ENCODE results near the gene BGN. TPM values are rescaled to one million over a fixed set of nuclear protein-coding genes. Genes with fewer than 3 reads are reported as not detected.

The BGN gene
- total RNA-seq, 1 donor from 2014 or later, result 12.1 TPM

Other genes starting within 250 kb of the BGN start
- not detected in 2 replicates for gene PNMA6F, start 173.2 kb upstream of the BGN start, total RNA-seq
- gene ZNF275, start 160.8 kb upstream of the BGN start, total RNA-seq, result 3.5 and 5.7 TPM in 2 replicates
- gene PNMA6E, start 93.6 kb upstream of the BGN start, total RNA-seq, result not detected in 2 replicates
- gene ZFP92, start 83.5 kb upstream of the BGN start, total RNA-seq, result 0.39 and 0.89 TPM in 2 replicates
- gene TREX2, start 48.9 kb upstream of the BGN start, total RNA-seq, result 2.3 and 7.6 TPM in 2 replicates
- 11.6 and 13.9 TPM in 2 replicates for gene HAUS7, start 24.4 kb upstream of the BGN start, total RNA-seq
- gene ATP2B3, start 22.7 kb downstream of the BGN start, total RNA-seq, result not detected in 2 replicates
- gene CCNQ, start 104.2 kb downstream of the BGN start, total RNA-seq, result 37.3 and 39.0 TPM in 2 replicates
- gene DUSP9, start 152.2 kb downstream of the BGN start, total RNA-seq, result under 0.01 and 0.13 TPM in 2 replicates
- gene PNCK, start 178.8 kb downstream of the BGN start, total RNA-seq, result not detected in 2 replicates
- gene SLC6A8, start 192.9 kb downstream of the BGN start, total RNA-seq, result 5.5 and 5.9 TPM in 2 replicates
- 341 and 362 TPM in 2 replicates for gene BCAP31, start 229.4 kb downstream of the BGN start, total RNA-seq
- 6.2 and 9.1 TPM in 2 replicates for gene ABCD1, start 229.9 kb downstream of the BGN start, total RNA-seq